Activated CD4-positive, CD25-positive, alpha-beta regulatory T cell (primary cell): ENCODE measurements around the gene SMARCD1.

Experiments
- DNase-seq, 4 experiments: peaks; one replicate each; lab custom pipeline; 2025; lab: John Stamatoyannopoulos, UW

Gene SMARCD1

DNA sequence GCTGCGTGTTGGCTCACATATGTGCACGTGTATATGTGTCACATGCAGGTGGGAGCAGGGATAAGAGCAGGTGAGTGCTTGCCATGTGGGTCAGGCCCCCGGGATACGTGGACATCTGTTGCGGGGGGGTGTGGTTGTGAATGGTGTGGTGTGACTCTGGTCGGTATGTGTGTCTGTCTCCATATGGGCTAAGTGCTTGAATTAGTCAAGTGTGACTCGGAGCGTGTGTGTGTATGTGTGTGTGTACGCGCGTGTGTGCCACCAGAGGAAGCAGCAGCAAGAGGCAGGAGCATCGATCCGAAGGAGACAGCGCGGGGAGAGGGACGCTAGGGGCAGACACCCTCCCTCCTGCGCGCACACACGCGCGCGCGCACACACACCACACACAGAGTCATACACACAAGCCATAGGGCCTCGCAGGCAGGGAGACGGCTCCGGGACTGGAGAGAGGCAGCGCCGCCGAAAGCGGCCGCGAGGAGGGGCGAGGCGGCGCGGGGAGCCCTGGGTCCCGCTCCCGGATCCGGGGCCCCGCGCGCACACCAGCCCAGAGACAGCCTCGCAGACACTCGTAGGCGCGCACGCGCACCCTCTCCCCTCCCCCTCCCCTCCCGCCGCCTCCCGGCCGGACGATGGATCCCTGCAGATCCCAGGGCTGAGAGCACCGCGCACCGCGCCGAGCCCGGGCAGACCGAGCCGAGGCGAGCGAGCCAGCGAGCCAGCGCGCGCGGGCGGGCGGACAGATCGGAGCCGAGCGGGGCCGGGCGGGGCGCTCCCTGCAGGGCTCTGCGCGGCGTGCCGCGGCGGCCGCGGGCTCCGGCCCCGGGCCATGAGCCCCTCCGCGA, 27.9 kb upstream of the SMARCD1 start, which contains the start of gene ASIC1:
ASIC1 (plus strand) TSS at position 597 of the 842 bp plus-strand sequence. CDS start 1,171 bp downstream, outside the sequence.
- peak in 1 of 4 experiments; percentile 29 for DNase-seq

- no peak for DNase-seq
Measured at GRCh38 chr12:50057896-50058670, 27.1 kb upstream of the SMARCD1 start.

DNA sequence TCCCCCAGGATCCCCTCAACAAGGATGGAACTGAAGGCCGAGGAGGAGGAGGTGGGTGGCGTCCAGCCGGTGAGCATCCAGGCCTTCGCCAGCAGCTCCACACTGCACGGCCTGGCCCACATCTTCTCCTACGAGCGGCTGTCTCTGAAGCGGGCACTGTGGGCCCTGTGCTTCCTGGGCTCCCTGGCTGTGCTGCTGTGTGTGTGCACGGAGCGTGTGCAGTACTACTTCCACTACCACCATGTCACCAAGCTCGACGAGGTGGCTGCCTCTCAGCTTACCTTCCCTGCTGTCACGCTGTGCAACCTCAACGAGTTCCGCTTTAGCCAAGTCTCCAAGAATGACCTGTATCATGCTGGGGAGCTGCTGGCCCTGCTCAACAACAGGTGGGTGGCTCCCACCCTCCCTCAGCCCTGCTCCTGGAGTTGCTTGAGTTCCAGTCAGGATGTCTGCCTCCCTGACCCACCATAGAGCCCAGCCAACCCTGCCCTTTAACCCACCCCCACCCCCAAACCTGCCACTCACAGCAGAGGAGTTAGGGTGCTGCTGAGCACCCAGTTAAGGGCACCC, 26.3 kb upstream of the SMARCD1 start:
- DNase-seq = no peak

GRCh38 chr12:50059440-50060119, 25.6 kb upstream of the SMARCD1 start:
- peak in 1 of 4 experiments; percentile 33 for DNase-seq

GRCh38 chr12:50060120-50060468, 25.0 kb upstream of the SMARCD1 start:
- no peak for DNase-seq

- no peak for DNase-seq
Measured at GRCh38 chr12:50061171-50061570, 24.0 kb upstream of the SMARCD1 start.

DNA sequence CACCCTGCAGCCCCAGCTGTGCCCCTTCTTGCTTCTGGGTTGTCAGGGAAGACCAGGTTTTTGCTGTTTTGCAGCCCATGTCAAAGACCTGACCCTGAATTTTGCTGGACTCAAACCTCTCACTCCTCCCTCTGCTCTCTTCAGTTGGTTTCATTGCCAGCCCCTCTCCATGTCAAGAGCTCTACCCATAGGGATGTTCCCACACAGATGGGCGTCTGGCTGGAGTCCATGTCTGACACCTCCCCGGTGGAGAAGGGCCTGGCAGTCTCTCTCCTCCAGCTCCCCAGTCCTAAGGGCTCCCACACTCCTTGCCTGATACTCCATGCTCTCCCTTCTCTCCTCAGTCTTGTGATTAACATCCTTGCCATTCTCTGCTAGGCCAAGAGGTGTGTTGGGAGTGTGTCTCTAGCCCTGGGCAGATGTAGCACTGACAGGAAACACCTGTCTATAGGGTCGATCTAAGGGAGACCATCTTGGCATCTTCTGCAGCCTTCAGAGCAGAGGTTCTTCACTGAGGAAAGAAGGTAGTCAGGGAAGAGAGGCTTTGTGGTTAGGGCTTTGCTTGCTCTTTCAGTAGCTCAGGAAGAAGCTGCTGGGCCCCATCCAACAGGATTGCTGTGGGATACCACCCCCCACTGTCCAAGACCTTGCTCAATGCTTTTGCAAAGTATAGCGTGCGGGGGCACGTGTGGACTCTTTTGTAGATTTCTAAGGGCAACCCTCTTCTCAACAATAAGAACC, 23.0 kb upstream of the SMARCD1 start:
- DNase-seq = no peak

- no peak for DNase-seq
Measured at GRCh38 chr12:50062728-50063460, 22.2 kb upstream of the SMARCD1 start.

GRCh38 chr12:50065726-50066310, 19.3 kb upstream of the SMARCD1 start:
- DNase-seq = no peak

DNA sequence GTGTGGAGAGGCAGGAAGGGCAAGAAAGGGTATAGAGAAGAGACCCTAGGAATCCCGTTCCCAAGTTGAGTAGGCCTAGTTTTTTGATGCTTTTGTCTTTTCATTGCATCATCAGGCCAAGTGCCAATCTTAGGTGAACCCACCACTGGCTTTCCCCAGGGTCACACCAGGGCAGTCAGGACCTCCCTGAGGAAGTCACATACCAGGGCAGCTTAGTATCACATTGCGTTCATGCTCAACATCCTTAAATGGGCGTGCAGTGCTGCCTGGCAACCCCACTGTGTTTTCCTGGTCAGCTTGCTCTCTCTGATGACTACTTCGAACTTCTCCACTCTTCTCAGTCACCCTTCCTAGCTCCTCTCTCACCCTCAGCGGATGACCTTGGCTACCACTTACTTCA, 18.7 kb upstream of the SMARCD1 start:
- no peak for DNase-seq

GRCh38 chr12:50069069-50069468, 16.1 kb upstream of the SMARCD1 start:
- DNase-seq = no peak

DNA sequence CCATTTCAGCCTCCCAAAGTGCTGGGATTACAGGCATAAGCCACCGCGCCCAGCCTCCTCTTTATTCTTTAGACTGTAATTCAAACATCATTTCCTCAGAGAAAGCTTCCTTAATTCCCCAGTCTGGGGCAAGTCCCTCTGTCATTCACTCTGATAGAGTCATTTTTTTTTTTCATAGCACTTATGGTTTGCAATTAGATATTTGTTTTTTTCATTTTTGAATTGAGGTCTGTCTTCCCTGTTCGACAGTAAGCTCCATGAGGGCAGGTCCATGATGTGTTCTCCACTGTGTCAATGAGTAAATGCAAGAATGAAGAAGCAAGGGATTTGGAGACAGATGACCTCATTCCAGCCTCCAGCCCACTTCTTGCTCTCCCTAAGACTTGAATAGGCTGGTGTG, 15.6 kb upstream of the SMARCD1 start:
- no peak for DNase-seq

- peak; percentile 31 to 35 (median 32) for DNase-seq
Measured at GRCh38 chr12:50070314-50071060, 14.7 kb upstream of the SMARCD1 start.

DNA sequence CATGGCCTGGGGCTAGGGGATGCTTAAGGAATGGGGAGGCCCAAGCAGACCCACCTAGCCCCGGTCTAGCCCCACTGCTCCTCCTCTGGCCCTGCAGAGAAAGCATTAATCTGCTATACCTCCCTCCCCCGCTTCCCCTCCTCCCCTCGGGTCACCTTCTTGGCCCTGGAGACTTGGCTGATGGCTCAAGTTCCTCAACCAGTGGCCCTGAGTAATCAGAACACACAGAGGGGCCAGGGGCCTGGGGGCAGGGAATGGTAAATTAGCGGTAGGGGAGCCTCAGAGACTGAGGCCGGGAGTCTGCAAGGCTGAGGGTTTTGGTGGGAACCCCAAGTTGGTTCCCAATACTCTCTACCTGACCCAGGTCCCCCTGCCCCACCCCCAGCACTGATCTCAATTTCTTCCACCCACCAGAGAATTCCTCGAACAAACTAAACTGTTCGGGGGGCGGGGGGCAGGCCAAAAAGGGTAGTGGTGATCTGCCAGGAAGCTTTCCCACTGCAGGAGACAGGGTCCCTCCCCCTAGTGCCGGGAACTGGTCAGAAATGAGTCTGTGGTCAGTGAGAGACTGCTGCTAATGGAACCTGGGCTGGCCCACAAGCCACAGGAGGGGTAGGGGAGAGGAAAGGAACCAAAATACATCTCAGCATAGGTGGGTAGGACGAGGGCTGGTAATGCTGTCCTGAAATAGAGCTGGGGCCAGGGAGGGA, 12.8 kb upstream of the SMARCD1 start:
- no peak for DNase-seq

- no peak for DNase-seq
Measured at GRCh38 chr12:50073206-50073605, 11.9 kb upstream of the SMARCD1 start.

DNA sequence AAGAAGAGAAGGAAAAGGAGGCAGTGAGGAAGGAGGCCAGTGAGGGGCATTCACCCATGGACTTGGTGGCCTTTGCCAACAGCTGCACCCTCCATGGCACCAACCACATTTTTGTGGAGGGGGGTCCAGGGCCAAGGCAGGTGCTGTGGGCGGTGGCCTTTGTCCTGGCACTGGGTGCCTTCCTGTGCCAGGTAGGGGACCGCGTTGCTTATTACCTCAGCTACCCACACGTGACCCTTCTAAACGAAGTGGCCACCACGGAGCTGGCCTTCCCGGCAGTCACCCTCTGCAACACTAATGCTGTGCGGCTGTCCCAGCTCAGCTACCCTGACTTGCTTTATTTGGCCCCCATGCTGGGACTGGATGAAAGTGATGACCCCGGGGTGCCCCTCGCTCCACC, 11.4 kb upstream of the SMARCD1 start:
- no peak for DNase-seq

GRCh38 chr12:50074936-50075807, 10.0 kb upstream of the SMARCD1 start:
- DNase-seq = peak; percentile 67 to 79 (median 76)

DNA sequence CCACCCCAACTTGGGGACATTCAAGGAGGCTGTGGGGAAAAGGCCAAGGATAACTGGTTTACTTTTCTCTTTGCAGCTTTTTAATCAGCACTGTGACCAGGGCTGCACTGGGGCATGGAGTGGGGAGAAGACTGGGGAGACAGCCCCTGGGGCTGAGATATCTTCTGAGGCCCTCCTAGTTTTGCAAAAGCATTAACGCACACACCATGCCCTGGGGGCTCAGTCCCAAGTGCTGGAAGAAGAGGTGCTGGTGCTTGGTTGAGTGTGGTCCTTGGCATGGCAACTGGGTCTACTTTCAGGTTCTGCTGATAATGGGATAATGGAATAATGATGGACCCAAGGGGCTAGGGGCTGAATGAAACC, 9.4 kb upstream of the SMARCD1 start:
- no peak for DNase-seq
